Measurements from ENCODE around the gene DPY19L1.

DNA sequence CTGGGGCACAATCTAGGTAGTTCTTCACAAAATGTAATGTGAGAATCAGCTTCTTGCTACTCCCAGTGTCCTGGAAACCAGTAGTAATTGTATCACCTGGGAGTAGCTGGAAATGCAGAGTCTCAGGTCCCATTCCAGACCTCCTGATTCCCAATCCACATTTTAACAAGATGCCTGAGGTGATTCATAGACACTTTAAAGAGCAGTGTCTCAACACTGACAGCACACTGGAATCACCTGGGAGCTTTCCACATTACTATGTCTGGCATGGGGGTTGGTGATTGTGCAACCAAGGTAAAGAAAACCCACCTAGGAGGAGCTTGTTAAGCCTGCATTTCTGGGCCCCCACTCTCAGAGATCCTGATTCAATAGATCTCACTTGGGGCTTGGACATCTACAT is 11.1 kb downstream of the DPY19L1 start:
- TF ChIP-seq, protein P1, sequence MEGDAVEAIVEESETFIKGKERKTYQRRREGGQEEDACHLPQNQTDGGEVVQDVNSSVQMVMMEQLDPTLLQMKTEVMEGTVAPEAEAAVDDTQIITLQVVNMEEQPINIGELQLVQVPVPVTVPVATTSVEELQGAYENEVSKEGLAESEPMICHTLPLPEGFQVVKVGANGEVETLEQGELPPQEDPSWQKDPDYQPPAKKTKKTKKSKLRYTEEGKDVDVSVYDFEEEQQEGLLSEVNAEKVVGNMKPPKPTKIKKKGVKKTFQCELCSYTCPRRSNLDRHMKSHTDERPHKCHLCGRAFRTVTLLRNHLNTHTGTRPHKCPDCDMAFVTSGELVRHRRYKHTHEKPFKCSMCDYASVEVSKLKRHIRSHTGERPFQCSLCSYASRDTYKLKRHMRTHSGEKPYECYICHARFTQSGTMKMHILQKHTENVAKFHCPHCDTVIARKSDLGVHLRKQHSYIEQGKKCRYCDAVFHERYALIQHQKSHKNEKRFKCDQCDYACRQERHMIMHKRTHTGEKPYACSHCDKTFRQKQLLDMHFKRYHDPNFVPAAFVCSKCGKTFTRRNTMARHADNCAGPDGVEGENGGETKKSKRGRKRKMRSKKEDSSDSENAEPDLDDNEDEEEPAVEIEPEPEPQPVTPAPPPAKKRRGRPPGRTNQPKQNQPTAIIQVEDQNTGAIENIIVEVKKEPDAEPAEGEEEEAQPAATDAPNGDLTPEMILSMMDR (conservative IDR thresholded peaks at IDR 0.05 in 1 of 2, IDR thresholded peaks at IDR 0.05 in 1 of 2; ENCODE audit: extremely low read depth in 1 of 2, insufficient read depth in 1 of 2, low read depth in 1 of 2, low read length in 2 of 2), result no peak
- no peak for TF ChIP-seq EZH2 (IDR thresholded peaks at IDR 0.05; ENCODE audit: borderline replicate concordance, low read length)
